Skeletal muscle satellite cell (primary cell): ENCODE results near the gene RAPGEF5.

Source experiments
- H3K27me3 ChIP-seq: 2 replicates; pipeline ENCODE4 v1.7.0; 2013; ENCODE audit warnings: low read length; ENCODE audit not compliant: control insufficient read depth, insufficient read depth
- H3K36me3 ChIP-seq: 2 replicates; pipeline ENCODE4 v1.7.0; 2013; ENCODE audit warnings: mild to moderate bottlenecking, control low read depth, low read length; ENCODE audit not compliant: insufficient read depth
- H3K4me1 ChIP-seq: 2 replicates; pipeline ENCODE4 v1.7.0; 2013; ENCODE audit warnings: low read length; ENCODE audit not compliant: control insufficient read depth, insufficient read depth
- H3K4me2 ChIP-seq: 2 replicates; pipeline ENCODE4 v1.7.0; 2013; ENCODE audit warnings: mild to moderate bottlenecking, low read length
- H3K4me3 ChIP-seq: 2 replicates; pipeline ENCODE4 v1.7.0; 2013; ENCODE audit warnings: low read length
- H3K9ac ChIP-seq: 2 replicates; pipeline ENCODE4 v1.7.0; 2013; ENCODE audit warnings: mild to moderate bottlenecking, low read depth, low read length, moderate library complexity
- H3K9me3 ChIP-seq: replicated peaks from 2 replicates; pipeline ENCODE4 v1.7.0; 2013; ENCODE audit warnings: mild to moderate bottlenecking, control low read depth, low read length

RAPGEF5 gene

GRCh38 chr7:22357311-22358175, 589 bp upstream of the RAPGEF5 start:
- Histone ChIP-seq H3K4me1 (peaks cover 5% of the 10 kb centered on the region), H3K36me3 (no peaks in the 10 kb centered on the region), H3K4me2 (peak overlapping the region; percentile 86), H3K27me3 (peaks cover 14% of the 10 kb centered on the region), H3K9me3 (peaks cover 7% of the 10 kb centered on the region), H3K9ac (no peak overlapping the region), H3K4me3 (peak overlapping the region; percentile 69)

- Histone ChIP-seq H3K4me3 (peak overlapping the region; percentile 69), H3K36me3 (no peaks in the 10 kb centered on the region), H3K9me3 (peaks cover 7% of the 10 kb centered on the region), H3K4me2 (peak overlapping the region; percentile 86), H3K9ac (no peak overlapping the region), H3K27me3 (peaks cover 14% of the 10 kb centered on the region), H3K4me1 (peaks cover 5% of the 10 kb centered on the region)
Observed at GRCh38 chr7:22356010-22356691, 803 bp downstream of the RAPGEF5 start.

GRCh38 chr7:22355620-22356009, 1.3 kb downstream of the RAPGEF5 start:
- peaks cover 14% of the 10 kb centered on the region for H3K27me3 ChIP-seq
- H3K4me1 ChIP-seq = peaks cover 10% of the 10 kb centered on the region
- H3K9ac ChIP-seq = no peak overlapping the region
- no peaks in the 10 kb centered on the region for H3K36me3 ChIP-seq
- H3K4me3 ChIP-seq = no peak overlapping the region
- H3K9me3 ChIP-seq = peaks cover 7% of the 10 kb centered on the region
- no peak overlapping the region for H3K4me2 ChIP-seq

GRCh38 chr7:22354462-22354861, 2.5 kb downstream of the RAPGEF5 start:
- Histone ChIP-seq H3K4me2 (no peak overlapping the region), H3K36me3 (no peaks in the 10 kb centered on the region), H3K4me1 (peaks cover 11% of the 10 kb centered on the region), H3K9me3 (peaks cover 7% of the 10 kb centered on the region), H3K27me3 (peaks cover 14% of the 10 kb centered on the region), H3K9ac (no peak overlapping the region), H3K4me3 (no peak overlapping the region)

GRCh38 chr7:22352887-22353286, 4.1 kb downstream of the RAPGEF5 start:
- Histone ChIP-seq H3K4me3 (no peak overlapping the region), H3K9me3 (peaks cover 7% of the 10 kb centered on the region), H3K36me3 (no peaks in the 10 kb centered on the region), H3K9ac (no peak overlapping the region), H3K4me2 (no peak overlapping the region), H3K4me1 (peaks cover 11% of the 10 kb centered on the region), H3K27me3 (peaks cover 14% of the 10 kb centered on the region)

GRCh38 chr7:22351878-22352277, 5.1 kb downstream of the RAPGEF5 start:
- Histone ChIP-seq H3K4me2 (no peak overlapping the region), H3K9ac (no peak overlapping the region), H3K4me3 (no peak overlapping the region), H3K36me3 (no peaks in the 10 kb centered on the region), H3K9me3 (peaks cover 7% of the 10 kb centered on the region), H3K27me3 (peaks cover 9% of the 10 kb centered on the region), H3K4me1 (peaks cover 6% of the 10 kb centered on the region)

GRCh38 chr7:22351329-22351692, 5.6 kb downstream of the RAPGEF5 start:
- Histone ChIP-seq H3K27me3 (peaks cover 9% of the 10 kb centered on the region), H3K4me3 (no peak overlapping the region), H3K9ac (no peak overlapping the region), H3K9me3 (peaks cover 7% of the 10 kb centered on the region), H3K36me3 (no peaks in the 10 kb centered on the region), H3K4me1 (peaks cover 6% of the 10 kb centered on the region), H3K4me2 (no peak overlapping the region)

- H3K4me3 ChIP-seq = no peak overlapping the region
- no peak overlapping the region for H3K9ac ChIP-seq
- H3K27me3 ChIP-seq = peaks cover 4% of the 10 kb centered on the region
- H3K4me2 ChIP-seq = no peak overlapping the region
- no peaks in the 10 kb centered on the region for H3K36me3 ChIP-seq
- peaks cover 7% of the 10 kb centered on the region for H3K9me3 ChIP-seq
- H3K4me1 ChIP-seq = peaks cover 6% of the 10 kb centered on the region
Observed at GRCh38 chr7:22350466-22351328, 6.3 kb downstream of the RAPGEF5 start.

GRCh38 chr7:22348379-22348778, 8.6 kb downstream of the RAPGEF5 start:
- no peak overlapping the region for H3K9ac ChIP-seq
- no peak overlapping the region for H3K4me2 ChIP-seq
- no peaks in the 10 kb centered on the region for H3K9me3 ChIP-seq
- H3K4me1 ChIP-seq = peaks cover 6% of the 10 kb centered on the region
- H3K27me3 ChIP-seq = no peaks in the 10 kb centered on the region
- H3K4me3 ChIP-seq = no peak overlapping the region
- H3K36me3 ChIP-seq = no peaks in the 10 kb centered on the region

- Histone ChIP-seq H3K4me2 (no peak overlapping the region), H3K36me3 (no peaks in the 10 kb centered on the region), H3K9ac (no peak overlapping the region), H3K4me3 (no peak overlapping the region), H3K9me3 (no peaks in the 10 kb centered on the region), H3K4me1 (peaks cover 6% of the 10 kb centered on the region), H3K27me3 (no peaks in the 10 kb centered on the region)
Observed at GRCh38 chr7:22346383-22347107, 10.4 kb downstream of the RAPGEF5 start.

GRCh38 chr7:22344655-22345054, 12.3 kb downstream of the RAPGEF5 start:
- Histone ChIP-seq H3K4me2 (no peak overlapping the region), H3K4me1 (no peaks in the 10 kb centered on the region), H3K27me3 (no peaks in the 10 kb centered on the region), H3K36me3 (no peaks in the 10 kb centered on the region), H3K9me3 (no peaks in the 10 kb centered on the region), H3K4me3 (no peak overlapping the region), H3K9ac (no peak overlapping the region)
